ENCODE data around the gene PDE4D.

DNA sequence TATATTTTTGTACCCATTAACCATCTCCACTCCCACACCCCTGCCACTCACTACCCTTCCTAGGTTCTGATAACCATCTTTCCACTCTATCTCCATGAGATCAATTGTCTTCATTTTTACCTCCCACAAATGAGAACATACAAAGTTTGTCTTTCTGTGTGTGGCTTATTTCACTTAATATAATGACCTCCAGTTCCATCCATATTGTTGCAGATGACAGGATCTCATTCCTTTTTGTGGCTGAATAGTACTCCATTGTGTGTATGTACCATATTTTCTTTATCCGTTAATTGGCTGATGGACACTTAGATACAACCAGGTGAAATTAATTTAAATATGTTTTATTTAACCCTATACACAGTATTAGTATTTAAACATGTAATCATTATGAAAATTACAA lies 552.9 kb downstream of the PDE4D start:
- TF ChIP-seq CTCF (IDR thresholded peaks at IDR 0.05) (no peak), POLR2A (IDR thresholded peaks at IDR 0.05) (no peak)
